GM21576 (cell line): ENCODE results near the gene CAPN1.
"Not testable (repeated sequence)": the region's sequence is repeated elsewhere in the genome, so short reads cannot be mapped to it uniquely, and the experiment has no call there.

ENCODE experiments used
- ATAC-seq: cut with Tn5 transposase; IDR thresholded peaks from one replicate; pipeline ENCODE4 v1.9.1; 2021; ENCODE audit warnings: mild to moderate bottlenecking, moderate library complexity; ENCODE audit not compliant: unreplicated experiment

The CAPN1 gene

DNA sequence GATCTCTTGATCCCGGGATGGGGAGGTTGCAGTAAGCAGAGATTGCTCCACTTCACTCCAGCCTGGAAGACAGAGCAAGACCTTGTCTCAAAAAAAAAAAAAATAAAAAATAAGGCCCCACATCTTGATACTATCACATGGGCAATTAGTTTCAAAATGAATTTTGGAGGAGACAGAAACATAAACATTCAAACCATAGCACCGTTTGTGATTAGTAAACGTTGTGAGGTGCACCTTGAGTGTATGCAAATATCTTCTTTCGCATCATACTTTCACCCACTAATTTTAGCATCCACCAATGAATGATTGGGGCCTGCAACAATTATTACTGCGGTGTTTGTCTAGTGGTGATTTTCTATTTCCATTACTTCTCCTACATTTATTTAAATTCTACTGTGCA lies 22.7 kb upstream of the CAPN1 start:
- peak; percentile 75 for ATAC-seq

DNA sequence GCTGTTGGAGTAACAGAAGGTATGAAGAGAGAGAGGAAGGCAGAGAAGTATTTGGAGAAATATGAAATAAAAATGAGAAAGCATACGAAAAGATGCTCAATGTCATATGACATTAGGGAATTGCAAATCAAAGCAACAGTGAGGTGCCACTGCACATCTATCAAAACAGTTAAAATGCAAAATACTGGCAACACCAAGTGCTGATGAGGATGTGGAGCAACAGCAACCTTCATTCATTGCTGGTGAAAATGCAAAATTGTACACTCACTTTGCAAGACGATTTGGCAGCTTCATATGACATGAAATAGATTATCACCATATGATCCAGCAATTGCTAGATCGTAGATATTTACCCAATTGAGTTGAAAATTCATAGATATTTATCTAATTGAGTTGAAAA lies 21.1 kb upstream of the CAPN1 start:
- no peak for ATAC-seq

DNA sequence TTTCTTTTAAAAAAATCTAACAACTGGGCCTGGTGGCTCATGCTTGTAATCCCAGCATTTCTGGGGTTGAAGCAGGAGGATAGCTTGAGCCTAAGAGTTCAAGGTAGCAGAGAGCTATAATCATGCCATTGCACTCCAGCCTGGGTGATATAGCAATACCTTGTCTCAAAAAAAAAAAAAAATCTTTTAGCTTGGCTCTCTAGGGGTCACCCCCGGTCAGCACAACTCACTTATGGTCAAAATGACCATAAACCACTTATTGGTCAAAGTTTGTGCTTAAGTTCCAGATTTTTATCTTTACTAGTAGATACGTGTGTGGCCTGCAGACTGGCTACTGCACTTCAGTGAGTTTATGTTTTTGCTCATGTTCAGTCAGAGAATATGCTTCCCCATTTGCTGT lies 18.0 kb upstream of the CAPN1 start:
- ATAC-seq = no peak

DNA sequence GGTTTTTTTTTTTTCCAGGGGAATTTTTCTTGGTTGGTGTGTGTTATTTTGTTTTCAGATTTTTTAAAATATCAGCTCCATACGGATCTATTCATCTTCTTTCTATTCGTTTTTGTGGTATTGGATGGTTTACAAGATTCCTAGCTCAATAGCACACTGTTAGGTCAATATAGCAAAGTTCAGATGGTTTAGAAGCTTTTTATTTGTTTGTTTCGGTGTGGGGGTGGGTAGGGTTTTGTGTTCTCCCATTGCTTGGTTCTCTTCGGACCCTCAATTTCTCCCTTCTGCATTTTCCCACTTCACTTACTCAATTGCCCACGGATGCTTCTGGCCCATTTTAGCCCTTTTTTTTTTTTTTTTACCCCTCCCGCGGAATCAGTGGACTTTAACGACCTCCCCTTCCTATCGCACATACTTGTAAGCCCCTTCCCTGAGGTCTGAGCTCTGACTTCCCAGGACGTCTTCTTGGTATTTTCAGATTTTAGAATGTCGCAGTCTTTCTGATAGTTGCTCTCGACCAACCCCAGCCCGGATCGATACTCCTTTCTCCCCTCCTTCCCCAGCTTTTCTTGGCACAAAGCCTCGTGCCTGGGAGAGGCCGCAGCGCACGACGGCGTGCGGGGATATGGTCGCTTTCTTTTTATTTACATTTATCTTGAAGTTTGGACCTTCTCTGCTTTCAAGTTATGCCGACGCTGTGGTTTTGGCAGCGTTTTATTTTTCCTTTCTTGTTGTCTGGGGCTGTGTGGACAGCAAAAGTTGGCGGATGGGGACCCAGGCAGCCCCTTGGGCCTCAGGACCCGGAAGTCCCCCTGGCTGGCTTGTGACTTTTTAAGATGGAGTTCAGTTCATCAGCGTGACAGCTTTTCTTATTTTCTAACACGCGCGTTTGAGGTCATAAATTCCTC lies 16.1 kb upstream of the CAPN1 start:
- no peak for ATAC-seq

DNA sequence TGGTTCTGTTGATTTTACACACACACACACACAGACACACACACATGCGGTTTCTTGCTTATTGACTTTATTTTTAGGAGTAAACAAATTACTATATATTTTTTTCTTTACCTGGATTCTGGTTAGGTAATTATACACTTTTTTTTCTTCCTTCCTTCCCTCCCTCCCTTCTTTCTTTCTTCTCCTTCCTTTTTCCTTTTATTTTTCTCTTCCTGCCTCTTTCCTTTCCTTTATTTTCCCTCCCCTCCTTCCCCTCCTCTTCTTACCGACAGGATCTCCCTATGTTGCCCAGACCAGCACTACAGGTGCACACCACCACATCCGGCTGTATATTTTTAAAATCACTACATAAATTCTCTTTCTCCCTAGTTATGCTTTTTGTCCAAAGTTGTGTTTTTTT lies 14.8 kb upstream of the CAPN1 start:
- ATAC-seq = no peak

GRCh38 chr11:65167656-65168055 lies 14.1 kb upstream of the CAPN1 start:
- ATAC-seq = no peak

- no peak for ATAC-seq
These were observed 12.5 kb upstream of the CAPN1 start for GRCh38 chr11:65169164-65169641.

GRCh38 chr11:65170058-65170534 lies 11.6 kb upstream of the CAPN1 start, which contains the start of gene SPDYC:
SPDYC (plus strand) TSS chr11:65170233; CDS start chr11:65171358, 1,125 bp downstream.
- no peak for ATAC-seq

- no peak for ATAC-seq
These were observed 9.1 kb upstream of the CAPN1 start for GRCh38 chr11:65172600-65172999.

- ATAC-seq = not testable (repeated sequence)
These were observed 7.1 kb upstream of the CAPN1 start for GRCh38 chr11:65174571-65175010.

DNA sequence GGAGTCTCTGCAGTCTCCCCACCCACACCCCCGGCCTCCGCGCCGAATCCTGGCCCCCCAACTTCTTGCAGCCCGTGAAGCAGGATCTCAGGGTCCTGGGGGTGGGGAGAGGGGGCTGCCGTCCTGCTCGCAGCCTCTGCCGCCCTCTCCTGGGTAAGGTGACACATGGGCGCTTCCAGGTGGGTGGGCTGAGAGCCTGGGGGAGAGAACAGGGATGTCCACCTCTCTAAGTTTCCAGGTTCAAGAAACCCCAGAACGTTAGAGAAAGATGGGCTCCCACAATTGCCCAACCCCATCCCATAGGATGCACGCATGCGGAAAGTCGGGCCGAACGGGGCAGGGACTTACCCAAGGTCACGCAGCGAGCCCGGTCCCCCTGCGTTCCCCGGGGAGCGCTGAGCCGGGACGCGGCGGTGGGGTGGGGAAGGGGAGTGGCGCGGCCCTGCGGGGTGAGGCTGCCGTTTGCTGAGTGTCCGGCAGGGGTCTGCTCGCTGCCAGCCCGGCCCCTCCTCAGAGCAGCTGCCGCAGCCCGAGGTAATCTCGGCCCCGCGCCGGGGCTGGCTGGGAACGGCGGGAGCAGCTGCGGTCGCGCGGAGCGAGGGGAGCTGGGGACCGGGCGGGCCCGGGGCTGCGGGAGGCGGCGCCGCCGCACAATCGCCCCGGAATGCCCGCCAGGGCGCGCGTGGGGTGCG lies 705 bp upstream of the CAPN1 start:
- ATAC-seq = peak; percentile 44

DNA sequence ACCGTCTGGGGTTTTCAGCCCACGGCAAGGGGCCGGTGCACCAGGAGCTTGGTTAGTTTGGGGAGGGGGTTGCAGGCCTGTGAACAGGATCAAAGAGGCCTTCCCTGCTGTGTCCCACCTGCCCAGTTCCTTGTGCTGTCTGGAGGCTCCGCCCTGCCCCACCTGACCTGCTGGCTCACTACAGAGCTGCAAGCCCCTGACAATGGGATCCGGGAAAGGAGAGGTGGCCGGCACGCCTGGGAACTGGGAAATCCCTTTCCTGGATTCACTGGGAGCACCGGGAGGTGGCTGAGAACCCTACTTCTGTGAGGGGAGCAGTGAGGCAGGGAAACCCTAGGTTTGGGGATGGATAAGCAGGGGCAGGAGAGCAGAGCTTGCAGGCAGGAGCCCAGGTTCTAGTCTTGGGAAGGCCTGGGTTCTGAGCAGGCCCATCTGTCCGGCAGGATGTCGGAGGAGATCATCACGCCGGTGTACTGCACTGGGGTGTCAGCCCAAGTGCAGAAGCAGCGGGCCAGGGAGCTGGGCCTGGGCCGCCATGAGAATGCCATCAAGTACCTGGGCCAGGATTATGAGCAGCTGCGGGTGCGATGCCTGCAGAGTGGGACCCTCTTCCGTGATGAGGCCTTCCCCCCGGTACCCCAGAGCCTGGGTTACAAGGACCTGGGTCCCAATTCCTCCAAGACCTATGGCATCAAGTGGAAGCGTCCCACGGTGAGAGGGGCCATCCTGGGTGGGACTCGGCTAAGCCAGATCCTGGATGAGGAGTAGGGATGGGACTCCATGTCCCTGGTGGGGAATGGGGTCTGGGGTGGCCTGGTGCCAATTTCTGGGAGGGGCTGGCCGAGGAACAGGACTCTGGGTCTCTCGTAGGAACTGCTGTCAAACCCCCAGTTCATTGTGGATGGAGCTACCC lies 786 bp downstream of the CAPN1 start:
- no peak for ATAC-seq

- no peak for ATAC-seq
These were observed 1.6 kb downstream of the CAPN1 start for GRCh38 chr11:65183201-65183891.

- ATAC-seq = no peak
These were observed 2.4 kb downstream of the CAPN1 start for GRCh38 chr11:65184146-65184545.

GRCh38 chr11:65185171-65185570 lies 3.4 kb downstream of the CAPN1 start:
- no peak for ATAC-seq

DNA sequence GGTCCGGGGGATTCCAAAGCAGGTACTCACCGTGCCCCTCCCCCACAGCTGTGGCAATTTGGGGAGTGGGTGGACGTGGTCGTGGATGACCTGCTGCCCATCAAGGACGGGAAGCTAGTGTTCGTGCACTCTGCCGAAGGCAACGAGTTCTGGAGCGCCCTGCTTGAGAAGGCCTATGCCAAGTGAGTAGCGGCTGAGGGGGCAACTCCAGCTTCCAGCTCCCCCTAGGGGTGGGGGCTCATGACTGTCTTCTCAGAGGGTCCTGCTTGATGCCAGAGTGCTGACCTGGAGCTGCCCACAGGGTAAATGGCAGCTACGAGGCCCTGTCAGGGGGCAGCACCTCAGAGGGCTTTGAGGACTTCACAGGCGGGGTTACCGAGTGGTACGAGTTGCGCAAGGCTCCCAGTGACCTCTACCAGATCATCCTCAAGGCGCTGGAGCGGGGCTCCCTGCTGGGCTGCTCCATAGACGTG lies 4.2 kb downstream of the CAPN1 start:
- ATAC-seq = no peak

- no peak for ATAC-seq
These were observed 5.0 kb downstream of the CAPN1 start for GRCh38 chr11:65186701-65187100.

DNA sequence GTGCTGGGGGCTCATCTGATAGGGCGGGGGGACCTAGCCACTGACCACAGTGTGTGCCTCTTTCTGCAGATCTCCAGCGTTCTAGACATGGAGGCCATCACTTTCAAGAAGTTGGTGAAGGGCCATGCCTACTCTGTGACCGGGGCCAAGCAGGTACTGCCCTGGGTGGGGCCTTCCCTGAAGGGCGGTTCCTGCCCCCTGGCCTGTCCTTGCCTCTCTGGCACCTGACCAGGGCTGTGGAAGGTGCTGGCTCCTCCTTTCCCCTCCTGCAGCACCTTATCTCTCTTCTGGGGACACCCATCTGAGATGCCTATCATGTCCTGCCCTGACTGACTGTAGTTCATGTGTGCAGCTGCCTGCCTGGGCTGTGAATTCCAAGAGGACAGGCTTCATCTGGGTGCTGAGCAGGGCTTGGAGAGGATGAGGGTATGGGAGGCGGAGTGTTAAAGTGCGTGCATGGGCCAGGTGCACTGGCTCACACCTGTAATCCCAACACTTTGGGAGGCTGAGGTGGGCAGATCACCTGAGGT lies 5.5 kb downstream of the CAPN1 start:
- no peak for ATAC-seq

GRCh38 chr11:65187971-65188461 lies 6.3 kb downstream of the CAPN1 start:
- ATAC-seq = no peak

DNA sequence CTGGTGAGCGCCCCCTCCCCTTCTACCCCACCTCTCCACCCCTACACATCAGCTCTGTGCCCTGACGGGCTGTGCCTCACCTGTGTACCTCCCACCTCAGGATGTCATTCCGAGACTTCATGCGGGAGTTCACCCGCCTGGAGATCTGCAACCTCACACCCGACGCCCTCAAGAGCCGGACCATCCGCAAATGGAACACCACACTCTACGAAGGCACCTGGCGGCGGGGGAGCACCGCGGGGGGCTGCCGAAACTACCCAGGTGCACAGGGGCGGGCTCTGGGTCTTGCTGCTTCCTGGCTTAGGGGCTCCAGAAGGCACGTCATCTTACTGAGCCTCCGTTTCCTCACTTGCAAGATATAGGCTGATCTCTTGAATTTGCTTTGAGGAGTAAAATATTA lies 6.8 kb downstream of the CAPN1 start:
- ATAC-seq = no peak
